ENCODE results near the gene PGA5.

DNA sequence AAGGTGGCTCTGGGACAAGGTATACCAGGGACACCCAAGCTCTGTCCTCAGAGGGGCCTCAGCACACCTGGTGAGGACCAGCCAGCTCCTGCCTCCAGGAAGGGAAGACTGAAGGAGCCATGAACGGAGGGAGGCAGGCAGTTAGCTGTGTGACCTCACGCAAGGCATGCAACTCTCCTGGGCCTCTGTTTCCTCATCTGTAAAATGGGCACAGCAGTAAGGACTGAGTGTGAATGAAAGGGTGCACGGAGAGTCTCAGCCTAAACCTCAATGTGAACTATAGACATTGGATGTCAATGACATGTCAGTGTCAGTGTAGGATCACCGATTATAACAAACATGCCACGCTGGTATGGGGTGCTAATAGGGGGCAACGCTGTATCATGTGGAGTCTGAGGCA lies 18.4 kb downstream of the PGA5 start:
- TF ChIP-seq CTCF (IDR thresholded peaks at IDR 0.05) (no peak), POLR2A (IDR thresholded peaks at IDR 0.05) (no peak), EP300 (IDR thresholded peaks at IDR 0.05) (no peak)

Measured in ovary (tissue), 3 donors.